ENCODE data around the gene CAPRIN1. TPM values are rescaled to one million over a fixed set of nuclear protein-coding genes. Genes with fewer than 3 reads are reported as not detected.

Gene CAPRIN1
- polyA plus RNA-seq, 2 of the 4 experiments (the other 2 are of a cell fraction), result 159 to 255 TPM

DNA sequence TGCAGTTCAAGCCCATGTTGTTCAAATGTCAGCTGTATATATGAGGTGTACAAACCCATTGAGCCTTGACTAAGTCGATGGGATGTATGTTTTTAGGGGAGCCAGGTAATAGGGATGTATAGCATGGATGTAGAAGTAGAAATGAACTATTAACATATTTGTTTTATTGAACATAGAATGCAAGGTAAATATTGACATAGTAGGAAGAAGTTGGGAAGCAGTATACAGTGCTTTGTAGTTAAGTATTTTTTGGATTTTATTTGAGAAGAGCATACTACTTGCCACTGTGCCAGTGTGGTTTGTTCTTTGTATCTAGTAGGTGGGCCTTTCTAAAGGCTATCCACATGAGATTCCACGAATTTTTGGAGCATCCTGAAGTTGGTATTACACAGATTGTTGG, 33.1 kb downstream of the CAPRIN1 start:
- POLR2A ChIA-PET, result no interaction called here
- CTCF ChIA-PET, result interaction anchor here (0.5 to 2.2 kb wide), 4 partner anchors 8 to 88 kb away, joined by 3 to 8 read pairs (median 6); no protein-coding TSS in a partner anchor
- TF ChIP-seq NR3C1 (IDR thresholded peaks at IDR 0.05), result no peak
- no peak for TF ChIP-seq HOXA7 (CRISPR knock-in tag; IDR thresholded peaks at IDR 0.05)
- TF ChIP-seq PHF8 (IDR thresholded peaks at IDR 0.05; ENCODE audit: borderline replicate concordance, low read depth), result no peak
- TF ChIP-seq MAFK (IDR thresholded peaks at IDR 0.05; ENCODE audit: partially characterized antibody), result no peak
- TF ChIP-seq HEYL (CRISPR knock-in tag; IDR thresholded peaks at IDR 0.05), result no peak
- no peak for TF ChIP-seq CHD4 (IDR thresholded peaks at IDR 0.05; ENCODE audit: borderline replicate concordance)
- TF ChIP-seq, protein P1, sequence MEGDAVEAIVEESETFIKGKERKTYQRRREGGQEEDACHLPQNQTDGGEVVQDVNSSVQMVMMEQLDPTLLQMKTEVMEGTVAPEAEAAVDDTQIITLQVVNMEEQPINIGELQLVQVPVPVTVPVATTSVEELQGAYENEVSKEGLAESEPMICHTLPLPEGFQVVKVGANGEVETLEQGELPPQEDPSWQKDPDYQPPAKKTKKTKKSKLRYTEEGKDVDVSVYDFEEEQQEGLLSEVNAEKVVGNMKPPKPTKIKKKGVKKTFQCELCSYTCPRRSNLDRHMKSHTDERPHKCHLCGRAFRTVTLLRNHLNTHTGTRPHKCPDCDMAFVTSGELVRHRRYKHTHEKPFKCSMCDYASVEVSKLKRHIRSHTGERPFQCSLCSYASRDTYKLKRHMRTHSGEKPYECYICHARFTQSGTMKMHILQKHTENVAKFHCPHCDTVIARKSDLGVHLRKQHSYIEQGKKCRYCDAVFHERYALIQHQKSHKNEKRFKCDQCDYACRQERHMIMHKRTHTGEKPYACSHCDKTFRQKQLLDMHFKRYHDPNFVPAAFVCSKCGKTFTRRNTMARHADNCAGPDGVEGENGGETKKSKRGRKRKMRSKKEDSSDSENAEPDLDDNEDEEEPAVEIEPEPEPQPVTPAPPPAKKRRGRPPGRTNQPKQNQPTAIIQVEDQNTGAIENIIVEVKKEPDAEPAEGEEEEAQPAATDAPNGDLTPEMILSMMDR (IDR thresholded peaks at IDR 0.05), result no peak
- no peak for TF ChIP-seq ZNF302 (CRISPR knock-in tag; IDR thresholded peaks at IDR 0.05)
- no peak for TF ChIP-seq RNF2 (IDR thresholded peaks at IDR 0.05; ENCODE audit: borderline replicate concordance, low read depth)
- no peak for TF ChIP-seq POLR2AphosphoS2 (conservative IDR thresholded peaks at IDR 0.05; ENCODE audit: low read length)
- TF ChIP-seq TP53 (CRISPR knock-in tag; IDR thresholded peaks at IDR 0.05), result no peak
- TF ChIP-seq KDM5A (IDR thresholded peaks at IDR 0.05), result no peak
- TF ChIP-seq, protein P2, sequence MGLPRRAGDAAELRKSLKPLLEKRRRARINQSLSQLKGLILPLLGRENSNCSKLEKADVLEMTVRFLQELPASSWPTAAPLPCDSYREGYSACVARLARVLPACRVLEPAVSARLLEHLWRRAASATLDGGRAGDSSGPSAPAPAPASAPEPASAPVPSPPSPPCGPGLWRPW (IDR thresholded peaks at IDR 0.05), result no peak
- TF ChIP-seq ZC3H11A (IDR thresholded peaks at IDR 0.05), result no peak
- no peak for TF ChIP-seq EHF (CRISPR knock-in tag; IDR thresholded peaks at IDR 0.05)
- TF ChIP-seq TFCP2L1 (CRISPR knock-in tag; IDR thresholded peaks at IDR 0.05), result no peak
- TF ChIP-seq CHD2 (IDR thresholded peaks at IDR 0.05; ENCODE audit: low read length, partially characterized antibody), result no peak
- no peak for TF ChIP-seq RFX5 (IDR thresholded peaks at IDR 0.05)
- H3K4me2 ChIP-seq, result no peak overlapping the region
- no peaks in the 10 kb centered on the region for H3K4me1 ChIP-seq
- DNase-seq (ENCODE audit: low read depth in 1 of 2, low spot score in 1 of 2), result no peak
- FAIRE-seq, result no peak
- ATAC-seq, result no peak
- no peaks in the 10 kb centered on the region for H3K9me3 ChIP-seq
- WGBS (ENCODE audit: missing lambda C conversion rate), result 86% methylated on average over 2 of the region's 2 CpGs
- H3K4me3 ChIP-seq, result no peak overlapping the region
- no peak overlapping the region for H3K27ac ChIP-seq

DNA sequence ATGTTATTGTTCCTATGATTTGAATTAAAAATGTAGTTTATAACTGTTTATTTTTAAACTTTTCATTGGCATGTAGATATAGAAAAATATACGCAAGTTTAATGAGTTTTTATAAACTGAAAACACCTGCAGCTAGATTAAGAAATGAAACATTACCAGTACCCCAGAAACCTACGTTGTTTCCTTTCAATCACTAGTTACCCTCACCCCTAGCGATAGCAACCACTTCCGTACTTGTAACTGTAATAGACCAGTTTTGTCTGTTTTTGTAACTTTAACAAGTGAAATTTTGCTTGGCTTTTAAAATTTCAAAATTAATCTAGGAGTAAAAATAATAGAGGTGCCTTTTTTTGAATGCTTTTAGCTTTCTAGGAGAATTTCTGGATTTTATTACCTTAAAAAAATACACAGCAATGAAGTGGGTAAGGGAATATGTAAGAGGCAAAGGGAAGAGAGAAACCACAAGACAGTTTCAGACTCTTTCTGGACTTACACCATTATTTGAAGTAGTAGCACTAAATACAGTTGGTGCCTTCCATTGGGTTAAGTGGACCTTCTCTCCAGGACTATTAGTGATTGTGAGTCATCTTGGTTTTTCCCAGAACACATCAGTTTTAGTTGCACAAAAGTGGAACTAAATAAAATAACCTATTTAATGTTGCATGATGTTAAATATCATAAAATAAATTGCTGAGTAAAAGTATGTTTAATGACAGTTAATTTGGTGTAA, 35.2 kb downstream of the CAPRIN1 start:
- no peak for FAIRE-seq
- no peak for DNase-seq (ENCODE audit: low read depth in 1 of 2, low spot score in 1 of 2)
- no peak for ATAC-seq
- Histone ChIP-seq H3K4me2 (no peak overlapping the region), H3K4me3 (no peak overlapping the region), H3K9me3 (no peaks in the 10 kb centered on the region), H3K27ac (no peak overlapping the region), H3K4me1 (no peaks in the 10 kb centered on the region)
- TF ChIP-seq ZFP36 (IDR thresholded peaks at IDR 0.05; ENCODE audit: borderline replicate concordance, partially characterized antibody), result no peak
- no peak for TF ChIP-seq ZC3H11A (IDR thresholded peaks at IDR 0.05)
- TF ChIP-seq EHF (CRISPR knock-in tag; IDR thresholded peaks at IDR 0.05), result no peak
- TF ChIP-seq TFCP2L1 (CRISPR knock-in tag; IDR thresholded peaks at IDR 0.05), result no peak
- no peak for TF ChIP-seq CHD4 (IDR thresholded peaks at IDR 0.05; ENCODE audit: borderline replicate concordance)
- TF ChIP-seq GATA3 (IDR thresholded peaks at IDR 0.05; ENCODE audit: borderline replicate concordance), result no peak
- no peak for TF ChIP-seq KDM1A (IDR thresholded peaks at IDR 0.05; ENCODE audit: low read depth)
- TF ChIP-seq, protein P1 (IDR thresholded peaks at IDR 0.05), result no peak
- no peak for TF ChIP-seq NFE2L2 (conservative IDR thresholded peaks at IDR 0.05; ENCODE audit: low read length)
- no peak for TF ChIP-seq CBX8 (IDR thresholded peaks at IDR 0.05)
- TF ChIP-seq, protein P3, sequence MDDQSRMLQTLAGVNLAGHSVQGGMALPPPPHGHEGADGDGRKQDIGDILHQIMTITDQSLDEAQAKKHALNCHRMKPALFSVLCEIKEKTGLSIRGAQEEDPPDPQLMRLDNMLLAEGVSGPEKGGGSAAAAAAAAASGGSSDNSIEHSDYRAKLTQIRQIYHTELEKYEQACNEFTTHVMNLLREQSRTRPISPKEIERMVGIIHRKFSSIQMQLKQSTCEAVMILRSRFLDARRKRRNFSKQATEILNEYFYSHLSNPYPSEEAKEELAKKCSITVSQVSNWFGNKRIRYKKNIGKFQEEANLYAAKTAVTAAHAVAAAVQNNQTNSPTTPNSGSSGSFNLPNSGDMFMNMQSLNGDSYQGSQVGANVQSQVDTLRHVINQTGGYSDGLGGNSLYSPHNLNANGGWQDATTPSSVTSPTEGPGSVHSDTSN (IDR thresholded peaks at IDR 0.05), result no peak
- no peak for TF ChIP-seq RAD21 (conservative IDR thresholded peaks at IDR 0.05 in 1 of 2, IDR thresholded peaks at IDR 0.05 in 1 of 2)
- TF ChIP-seq POLR2A (IDR thresholded peaks at IDR 0.05; ENCODE audit: low read length), result no peak
- TF ChIP-seq, protein P4, sequence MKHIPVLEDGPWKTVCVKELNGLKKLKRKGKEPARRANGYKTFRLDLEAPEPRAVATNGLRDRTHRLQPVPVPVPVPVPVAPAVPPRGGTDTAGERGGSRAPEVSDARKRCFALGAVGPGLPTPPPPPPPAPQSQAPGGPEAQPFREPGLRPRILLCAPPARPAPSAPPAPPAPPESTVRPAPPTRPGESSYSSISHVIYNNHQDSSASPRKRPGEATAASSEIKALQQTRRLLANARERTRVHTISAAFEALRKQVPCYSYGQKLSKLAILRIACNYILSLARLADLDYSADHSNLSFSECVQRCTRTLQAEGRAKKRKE (CRISPR knock-in tag; IDR thresholded peaks at IDR 0.05; ENCODE audit: low read depth), result no peak
- no peak for TF ChIP-seq MAZ (IDR thresholded peaks at IDR 0.05; ENCODE audit: borderline replicate concordance, low read depth, low read length)
- no peak for TF ChIP-seq RARB (CRISPR knock-in tag; IDR thresholded peaks at IDR 0.05)
- no peak for TF ChIP-seq ZSCAN20 (CRISPR knock-in tag; IDR thresholded peaks at IDR 0.05)
- no peak for TF ChIP-seq RFX5 (IDR thresholded peaks at IDR 0.05)
- POLR2A ChIA-PET, result no interaction called here
- 92% methylated on average over 4 of the region's 4 CpGs for WGBS (ENCODE audit: missing lambda C conversion rate)
- CTCF ChIA-PET, result interaction anchor here (2.2 kb wide), 1 partner anchor 90 kb away, joined by 8 read pairs; no protein-coding TSS in a partner anchor
